ENCODE results near the gene ELANE.
"Not testable (repeated sequence)": the region's sequence is repeated elsewhere in the genome, so short reads cannot be mapped to it uniquely, and the experiment has no call there.

- TF ChIP-seq, protein P1, sequence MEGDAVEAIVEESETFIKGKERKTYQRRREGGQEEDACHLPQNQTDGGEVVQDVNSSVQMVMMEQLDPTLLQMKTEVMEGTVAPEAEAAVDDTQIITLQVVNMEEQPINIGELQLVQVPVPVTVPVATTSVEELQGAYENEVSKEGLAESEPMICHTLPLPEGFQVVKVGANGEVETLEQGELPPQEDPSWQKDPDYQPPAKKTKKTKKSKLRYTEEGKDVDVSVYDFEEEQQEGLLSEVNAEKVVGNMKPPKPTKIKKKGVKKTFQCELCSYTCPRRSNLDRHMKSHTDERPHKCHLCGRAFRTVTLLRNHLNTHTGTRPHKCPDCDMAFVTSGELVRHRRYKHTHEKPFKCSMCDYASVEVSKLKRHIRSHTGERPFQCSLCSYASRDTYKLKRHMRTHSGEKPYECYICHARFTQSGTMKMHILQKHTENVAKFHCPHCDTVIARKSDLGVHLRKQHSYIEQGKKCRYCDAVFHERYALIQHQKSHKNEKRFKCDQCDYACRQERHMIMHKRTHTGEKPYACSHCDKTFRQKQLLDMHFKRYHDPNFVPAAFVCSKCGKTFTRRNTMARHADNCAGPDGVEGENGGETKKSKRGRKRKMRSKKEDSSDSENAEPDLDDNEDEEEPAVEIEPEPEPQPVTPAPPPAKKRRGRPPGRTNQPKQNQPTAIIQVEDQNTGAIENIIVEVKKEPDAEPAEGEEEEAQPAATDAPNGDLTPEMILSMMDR (IDR thresholded peaks at IDR 0.05; ENCODE audit: borderline replicate concordance, extremely low read depth, low read length, poor library complexity, severe bottlenecking): not testable (repeated sequence)
- TF ChIP-seq EZH2 (IDR thresholded peaks at IDR 0.05; ENCODE audit: borderline replicate concordance, low read depth, low read length, severe bottlenecking): not testable (repeated sequence)
These were observed 2.9 kb upstream of the ELANE start for GRCh38 chr19:849195-849594.
